HG02973 (cell line): Measurements from ENCODE around the gene PBX1.

ENCODE experiments used
- ATAC-seq: cut with Tn5 transposase; IDR thresholded peaks from one replicate; pipeline ENCODE4 v1.9.1; 2021; ENCODE audit warnings: moderate library complexity; ENCODE audit not compliant: unreplicated experiment

Gene PBX1

DNA sequence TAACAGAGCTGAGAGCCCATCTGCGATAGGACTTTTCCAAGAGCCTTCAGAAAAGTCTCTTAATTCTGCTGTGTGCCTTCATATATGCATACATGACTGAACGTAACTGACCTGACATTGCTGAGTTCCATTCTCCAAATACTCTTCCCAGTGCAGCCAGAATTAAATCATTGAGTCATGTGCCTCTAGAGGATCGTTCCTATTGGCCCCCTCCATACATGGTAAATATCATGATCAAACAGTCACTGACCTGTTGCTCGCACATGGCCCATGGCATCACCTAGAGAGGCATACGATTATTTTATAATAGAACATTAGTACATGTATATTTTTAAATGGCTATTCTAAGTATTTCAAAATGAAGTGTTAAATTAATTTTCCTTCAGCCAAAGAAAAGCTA is 186.8 kb downstream of the PBX1 start:
- no peak for ATAC-seq

DNA sequence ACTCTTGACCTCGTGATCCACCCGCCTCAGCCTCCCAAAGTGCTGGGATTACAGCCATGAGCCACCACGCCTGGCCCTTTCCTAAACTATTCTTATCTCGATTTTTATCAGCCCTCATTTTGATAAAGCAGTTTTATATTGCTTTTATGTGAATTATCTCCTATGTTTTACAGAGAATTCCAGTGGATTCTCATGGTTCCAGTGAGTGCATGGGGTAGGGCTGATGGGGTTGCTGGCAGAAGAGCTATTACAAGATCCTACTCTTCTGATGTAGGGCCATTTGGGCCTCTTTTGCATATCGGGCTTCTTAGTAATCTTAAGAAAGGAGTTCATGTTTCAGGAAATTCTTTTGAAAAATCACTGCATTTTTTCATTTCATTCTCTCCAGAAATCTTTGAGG is 187.6 kb downstream of the PBX1 start:
- no peak for ATAC-seq

DNA sequence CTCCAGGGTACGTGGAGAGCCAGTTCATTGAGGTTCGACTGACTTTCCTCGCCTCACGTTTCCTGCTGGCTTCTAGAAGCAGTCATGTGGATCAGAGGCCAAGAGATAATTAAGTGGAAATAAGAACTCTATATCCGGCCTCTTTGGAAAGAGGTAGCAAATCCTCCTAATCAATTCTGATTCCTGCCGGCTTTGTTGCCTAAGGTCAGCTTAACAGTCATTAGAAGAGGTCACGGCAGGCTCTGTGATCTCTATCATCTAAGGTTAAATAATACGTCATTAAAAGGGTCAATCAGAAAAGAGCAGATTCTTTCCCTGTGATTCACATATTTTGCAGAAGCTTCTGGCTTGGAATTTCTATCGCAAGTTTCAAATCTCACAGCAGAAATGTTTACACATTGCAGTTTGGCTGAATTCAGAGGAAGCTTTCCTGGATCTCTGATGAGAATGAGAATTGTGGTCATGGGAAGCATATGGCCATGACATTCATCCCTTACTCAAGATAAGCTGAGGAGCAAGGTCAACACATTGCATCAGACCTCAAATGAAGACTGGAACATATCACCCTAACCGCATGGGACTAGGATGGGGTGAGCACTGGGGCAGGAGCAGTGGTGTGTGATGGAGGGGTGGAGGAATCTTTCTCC is 189.4 kb downstream of the PBX1 start:
- no peak for ATAC-seq

- no peak for ATAC-seq
These were observed 194.6 kb downstream of the PBX1 start for GRCh38 chr1:164753521-164754077.

DNA sequence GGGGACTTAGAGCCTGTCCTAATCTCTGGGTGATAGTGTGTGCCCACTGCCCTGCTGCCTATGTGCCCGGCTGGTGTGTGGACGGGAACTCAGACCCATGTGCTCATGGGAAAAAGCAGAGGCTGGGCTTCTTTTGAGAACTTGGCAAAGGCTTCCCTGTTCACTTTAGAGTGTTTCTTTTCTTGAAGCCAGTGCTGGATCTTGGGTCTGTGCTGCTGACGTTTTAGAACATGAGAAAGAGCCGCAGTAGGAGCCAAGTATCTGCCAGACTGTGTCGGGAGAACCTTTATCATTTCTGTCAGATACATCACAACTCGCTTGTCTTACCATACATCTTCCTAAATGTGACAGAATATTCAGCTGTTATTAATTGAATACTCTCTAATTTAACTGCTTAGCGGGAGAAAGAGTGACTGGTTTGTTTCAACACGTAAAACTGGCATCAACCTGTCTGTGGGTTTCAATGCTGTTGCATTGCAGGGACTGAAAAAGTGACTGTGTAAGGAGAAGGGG is 195.2 kb downstream of the PBX1 start:
- ATAC-seq = no peak

GRCh38 chr1:164755690-164756089 is 196.7 kb downstream of the PBX1 start:
- ATAC-seq = no peak

DNA sequence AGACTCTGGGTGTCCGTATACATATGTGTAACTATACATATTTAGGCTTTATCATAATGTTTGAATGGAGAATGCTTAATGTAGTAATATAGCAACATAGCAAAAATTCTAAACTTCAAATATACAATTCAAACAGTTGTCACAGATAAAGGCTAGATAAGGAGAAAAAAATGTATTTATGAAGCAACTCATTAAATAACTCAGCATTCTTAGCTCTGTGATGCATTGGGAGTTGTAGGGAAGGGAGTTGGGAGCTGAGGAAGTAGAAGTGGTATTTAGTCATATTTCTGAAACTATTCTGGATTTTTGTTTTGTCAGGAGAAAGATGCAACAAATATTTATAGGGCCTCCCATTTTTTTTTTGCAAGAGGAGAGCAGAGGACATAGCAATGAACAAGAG is 197.8 kb downstream of the PBX1 start:
- ATAC-seq = no peak

GRCh38 chr1:164757625-164758024 is 198.6 kb downstream of the PBX1 start:
- ATAC-seq = no peak

DNA sequence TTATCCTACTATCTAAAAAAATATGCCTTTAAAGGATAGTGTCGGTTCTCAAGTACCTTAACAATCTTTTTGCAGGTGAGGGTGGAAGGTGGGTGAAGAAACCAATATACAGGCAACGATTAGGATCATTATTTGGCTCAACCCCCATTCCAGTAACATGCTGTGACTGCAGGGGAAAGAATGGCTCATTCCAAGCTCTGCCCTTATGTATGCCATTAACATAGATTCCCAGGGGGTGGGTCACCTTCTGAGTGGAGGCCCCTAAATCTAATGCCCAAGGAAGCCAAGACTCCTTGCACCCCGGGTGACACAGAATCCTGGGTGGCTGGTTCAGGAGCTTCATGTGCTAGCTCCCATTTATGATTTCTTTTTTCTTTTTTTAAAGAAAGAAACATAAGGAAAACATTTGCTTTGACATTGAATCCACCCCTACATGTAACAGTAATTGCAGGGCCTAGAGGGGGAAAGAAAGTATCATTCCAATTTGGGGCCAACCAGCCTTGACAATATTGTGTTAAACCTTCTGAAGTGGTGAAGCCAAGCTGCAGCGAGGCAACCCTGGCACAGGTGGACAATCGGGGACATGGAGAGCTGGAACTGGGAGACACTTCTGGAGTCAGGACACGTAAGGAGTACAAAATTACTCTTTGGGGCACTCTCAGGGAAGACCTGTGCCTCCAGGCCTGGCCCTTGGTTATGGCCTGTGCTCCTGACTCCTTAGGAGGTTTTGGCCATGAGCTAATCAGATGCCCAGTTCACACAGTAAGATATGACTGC is 200.3 kb downstream of the PBX1 start:
- ATAC-seq = no peak

DNA sequence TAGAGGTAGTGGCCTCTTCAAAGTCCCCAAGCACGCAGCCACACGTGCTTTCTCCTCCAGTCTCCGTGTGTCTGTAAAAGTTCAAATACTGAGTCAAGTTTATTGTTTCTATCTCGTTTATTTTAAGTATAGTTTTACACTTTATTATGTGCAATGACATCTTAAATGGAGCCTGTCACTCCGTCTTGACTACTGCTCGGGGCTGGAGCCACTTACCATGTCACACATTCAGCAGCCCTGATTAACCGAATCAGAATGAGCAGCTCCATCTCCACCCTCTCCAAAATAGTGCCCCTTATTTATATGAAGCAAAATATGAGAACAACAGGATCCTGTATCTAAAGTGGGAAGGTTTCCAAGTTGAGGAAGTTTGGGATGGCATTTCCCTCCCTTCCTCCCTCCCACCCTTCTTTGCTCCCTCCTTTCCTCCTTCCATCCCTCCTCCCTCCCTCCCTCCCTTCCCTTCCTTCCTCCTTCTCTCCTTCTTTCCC is 201.0 kb downstream of the PBX1 start:
- ATAC-seq = no peak

DNA sequence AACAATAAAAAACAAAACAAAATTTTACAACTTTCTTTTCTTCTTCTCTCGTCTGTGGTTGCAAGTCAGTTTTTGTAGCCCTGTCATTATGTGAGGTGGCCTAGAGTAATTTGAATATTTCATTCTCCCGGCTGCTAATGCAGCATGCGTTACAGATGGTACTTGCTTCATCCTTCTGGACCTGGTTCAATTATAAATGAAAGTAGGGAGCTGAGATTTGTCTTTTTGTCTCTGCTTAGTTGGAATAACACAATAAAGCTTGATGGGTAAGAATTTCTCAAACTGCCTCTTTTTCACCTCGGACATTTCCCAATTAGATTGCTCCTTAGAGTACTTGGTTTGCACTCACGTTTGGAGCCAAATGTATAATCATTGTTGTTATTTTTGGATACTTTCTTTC is 201.6 kb downstream of the PBX1 start:
- ATAC-seq = no peak

- ATAC-seq = no peak
These were observed 202.0 kb downstream of the PBX1 start for GRCh38 chr1:164761009-164761408.

- no peak for ATAC-seq
These were observed 204.1 kb downstream of the PBX1 start for GRCh38 chr1:164763098-164763497.

DNA sequence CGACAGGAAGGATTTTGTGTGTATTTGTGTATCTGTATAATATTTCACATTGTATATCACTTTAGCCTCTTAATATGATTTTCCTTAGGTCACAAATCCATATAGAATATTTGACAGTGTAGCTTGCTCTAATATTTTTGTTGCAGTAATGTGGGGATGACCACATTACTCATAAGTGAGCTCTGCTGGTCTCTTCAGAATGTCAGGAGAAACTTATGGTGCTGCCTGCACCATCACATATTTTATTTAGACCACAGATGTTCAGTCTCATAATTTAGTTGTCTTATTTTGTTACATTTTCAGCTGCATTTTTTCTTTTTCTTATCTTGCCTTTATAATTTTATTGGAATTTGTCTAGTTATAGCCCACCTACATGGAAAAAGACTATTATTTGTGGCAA is 205.3 kb downstream of the PBX1 start:
- no peak for ATAC-seq

DNA sequence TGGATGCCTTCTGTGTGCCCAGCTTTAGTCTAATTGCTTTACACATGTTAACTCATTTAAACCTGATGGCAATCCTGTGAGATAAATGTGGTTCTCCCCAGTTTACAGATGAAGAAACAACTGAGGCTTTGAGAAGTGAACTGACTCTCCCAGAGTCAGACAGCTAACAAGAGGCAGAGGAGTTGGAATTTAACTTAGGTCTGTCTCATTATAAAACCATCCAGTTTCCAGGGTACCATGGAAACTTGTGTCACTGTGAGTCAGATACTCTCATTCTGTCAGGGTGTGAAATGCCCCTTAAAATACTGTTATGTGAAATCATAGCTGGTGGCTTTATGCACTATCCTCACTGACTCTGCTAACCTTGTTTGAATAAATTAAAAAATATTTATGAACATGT is 206.6 kb downstream of the PBX1 start:
- ATAC-seq = no peak

DNA sequence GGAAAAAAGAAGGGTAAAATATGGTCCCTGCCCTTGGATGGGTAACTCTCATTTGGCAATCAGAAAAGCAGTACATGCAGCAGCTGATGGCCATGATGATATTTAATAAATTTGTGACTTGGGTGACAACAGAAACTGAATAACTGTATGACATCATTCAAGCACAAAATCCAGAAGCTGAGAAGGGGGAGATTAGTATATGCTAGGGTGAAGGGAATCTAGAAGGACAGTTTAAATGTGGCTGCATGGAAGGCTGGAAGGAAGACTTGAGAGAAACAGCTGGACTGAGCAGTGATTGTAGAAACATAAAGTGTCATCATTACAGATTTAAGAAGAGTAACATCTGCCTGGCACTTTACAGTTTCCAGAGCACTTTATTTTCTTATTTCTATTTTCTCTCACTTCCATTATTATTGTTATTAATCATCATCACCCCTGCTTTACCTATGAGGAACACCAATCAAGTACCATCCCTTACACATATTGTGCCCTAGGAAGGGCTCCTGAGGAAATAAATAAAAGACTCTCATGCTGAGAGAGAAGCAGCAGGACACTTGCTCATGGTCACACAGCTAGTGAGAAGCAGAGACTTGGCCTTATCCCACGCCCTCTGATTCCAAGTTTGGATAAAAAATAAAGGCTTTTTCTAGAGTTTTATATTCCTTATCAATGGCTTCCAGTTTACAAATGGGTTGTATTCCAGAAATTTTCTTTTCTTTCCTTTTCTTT is 207.2 kb downstream of the PBX1 start:
- ATAC-seq = no peak

DNA sequence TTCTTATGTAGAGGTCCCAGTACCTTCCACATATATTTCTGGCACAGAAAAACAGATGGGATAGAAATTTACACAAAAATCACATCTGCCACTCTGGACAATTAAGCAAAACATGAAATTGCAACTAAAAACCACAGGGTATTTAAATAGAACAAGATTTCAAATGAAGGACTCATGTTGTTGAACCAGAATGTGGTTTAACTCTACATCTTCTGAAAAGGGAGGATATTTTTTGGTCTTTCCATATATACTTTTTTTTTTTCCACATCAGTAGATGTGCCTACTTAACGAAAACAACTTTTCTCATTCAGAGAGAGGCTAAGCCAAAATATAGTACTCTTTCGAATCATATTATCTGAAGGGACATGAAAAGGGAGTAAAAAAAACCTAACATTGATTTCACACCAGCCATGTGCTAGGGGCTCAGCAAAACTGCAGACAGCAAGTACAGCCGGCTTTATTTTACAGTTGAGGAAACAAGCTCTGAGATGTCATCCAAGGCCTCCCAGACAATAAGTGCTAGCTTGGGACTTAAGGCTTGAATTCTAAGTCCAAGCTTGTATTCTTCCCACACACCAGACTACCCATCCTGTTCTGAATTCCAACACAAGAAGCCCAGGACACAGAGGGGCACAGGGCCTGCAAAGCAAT is 208.9 kb downstream of the PBX1 start:
- no peak for ATAC-seq

- ATAC-seq = no peak
These were observed 209.6 kb downstream of the PBX1 start for GRCh38 chr1:164768619-164769018.

DNA sequence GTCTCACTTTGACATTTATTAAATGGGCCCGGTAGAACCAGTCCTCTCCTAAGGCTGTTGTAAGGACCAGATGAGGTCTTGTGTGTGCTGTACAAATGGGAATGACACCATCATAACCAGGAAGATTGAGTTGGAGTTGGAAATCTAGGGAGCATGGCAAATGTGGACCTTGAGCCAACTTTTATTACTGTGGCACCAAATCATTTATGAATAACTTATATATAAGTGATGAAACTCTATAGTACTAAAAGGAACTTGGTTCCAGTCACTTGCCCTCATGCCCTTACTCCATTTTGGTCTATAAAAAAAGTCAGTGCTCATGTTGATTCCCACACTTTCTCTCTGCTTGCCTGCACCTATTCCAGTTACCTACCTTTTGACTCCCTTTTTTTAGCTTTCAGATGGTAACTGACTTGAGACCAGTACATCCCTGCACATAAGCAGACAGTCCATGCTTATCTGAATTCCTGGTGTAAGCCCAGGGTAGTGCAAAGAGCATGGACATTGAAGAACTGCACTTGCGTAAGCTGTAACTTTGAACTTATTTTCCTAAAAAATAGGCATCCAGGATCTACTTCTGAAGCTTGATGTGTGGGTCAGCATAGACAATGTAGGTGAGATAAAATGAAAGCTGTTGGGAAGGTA is 210.6 kb downstream of the PBX1 start:
- no peak for ATAC-seq

DNA sequence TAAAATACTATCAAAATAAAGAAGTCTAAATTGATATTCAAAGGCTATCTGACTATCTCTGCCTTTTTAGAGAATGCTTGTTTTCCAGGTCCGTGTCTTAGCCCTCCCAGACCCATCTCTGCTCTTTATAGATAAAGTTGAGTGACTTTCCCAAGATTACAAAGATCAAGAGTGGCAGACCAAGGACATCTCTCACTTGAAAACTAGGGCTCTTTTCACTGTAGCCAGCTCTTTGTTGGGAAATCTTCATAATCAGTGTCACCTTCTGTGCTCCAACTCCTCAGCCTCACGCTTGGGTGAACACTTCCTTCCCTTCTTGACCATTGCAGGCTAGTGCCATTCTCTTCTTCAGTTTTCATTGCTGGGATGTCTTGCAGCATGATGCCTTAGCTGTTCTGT is 211.1 kb downstream of the PBX1 start:
- ATAC-seq = no peak
